Uterus (tissue), 4 donors: Measurements from ENCODE around the gene TPST2. TPM values are rescaled to one million over a fixed set of nuclear protein-coding genes. Genes with fewer than 3 reads are reported as not detected.

Experiments
- DNase-seq, 2 donors: peaks; one replicate each; pipeline ENCODE4 v3.0.0-alpha.2; 2019 to 2020
- H3K27ac ChIP-seq, 2 donors: fragments of 200-600 bp; sonication (generic); 1 replicate in 1 of 2; 2 replicates in 1 of 2; pipeline ENCODE4 v1.5.1; 2016 to 2018
- H3K27me3 ChIP-seq, 2 donors: fragments of 200-600 bp; sonication (generic); one replicate each; pipeline ENCODE4 v1.5.1; 2018 to 2019; ENCODE audit warnings: control low read depth in 1 of 2
- H3K36me3 ChIP-seq, 2 donors: fragments of 200-600 bp; sonication (generic); one replicate each; pipeline ENCODE4 v1.5.1; 2019; ENCODE audit warnings: control low read depth in 1 of 2
- H3K4me1 ChIP-seq, 2 donors: fragments of 200-600 bp; sonication (generic); one replicate each; pipeline ENCODE4 v1.5.1; 2018 to 2019; ENCODE audit warnings: control low read depth in 1 of 2
- H3K4me3 ChIP-seq, 2 donors: fragments of 200-600 bp; sonication (generic); 1 replicate in 1 of 2; 2 replicates in 1 of 2; pipeline ENCODE4 v1.5.1; 2018 to 2019; ENCODE audit warnings: mild to moderate bottlenecking in 1 of 2
- H3K9me3 ChIP-seq, 2 donors: fragments of 200-600 bp; sonication (generic); one replicate each; pipeline ENCODE4 v1.5.1; 2019; ENCODE audit warnings: control low read depth in 1 of 2
- CTCF ChIP-seq, 4 experiments: fragments of 200-600 bp in 2 of 4; fragments of 450-650 bp in 2 of 4; sonication (generic) in 2 of 4; IDR thresholded peaks; one replicate each; pipeline ENCODE4 v1.5.1; 2016 to 2019; ENCODE audit warnings: antibody characterized with exemption in 4 of 4, mild to moderate bottlenecking in 2 of 4, moderate library complexity in 1 of 4
- POLR2A ChIP-seq, 2 donors: fragments of 450-650 bp; IDR thresholded peaks; one replicate each; pipeline ENCODE4 v1.6.1; 2016; ENCODE audit warnings: antibody characterized with exemption in 2 of 2, mild to moderate bottlenecking in 1 of 2, moderate library complexity in 1 of 2
- intact Hi-C: fragments of 100-400 bp; cut with DNase I; formaldehyde crosslinking; loops from one replicate; pipeline ENCODE4 v1.15.1; 2023; ENCODE audit warnings: low total_unique reads
- total RNA-seq, 4 donors: library from RNA; depleted of rRNA in 3 of 4; stranded (reverse); fragments of >200 nt in 3 of 4; gene quantifications; one replicate each; pipeline versions ENCODE4 v1.1.0 to v1.2.4, GENCODE V29; 2014 to 2023
- donor health status: DM: yes; HTN: yes; CAD: no.

The TPST2 gene
- total RNA-seq, 4 donors from 2014 or later = 32.4 to 71.5 (median 43.8) TPM

GRCh38 chr22:26556904-26557303 lies 33.0 kb downstream of the TPST2 start:
- no peak for DNase-seq
- H3K4me3 ChIP-seq = no peak overlapping the region
- no peaks in the 10 kb centered on the region for H3K4me1 ChIP-seq
- H3K36me3 ChIP-seq = no peaks in the 10 kb centered on the region
- intact Hi-C loops = no loop called here
- no peak overlapping the region for H3K27ac ChIP-seq
- H3K9me3 ChIP-seq = no peaks in the 10 kb centered on the region
- TF ChIP-seq CTCF (IDR thresholded peaks at IDR 0.05) (no peak), POLR2A (IDR thresholded peaks at IDR 0.05) (no peak)
- no peaks in the 10 kb centered on the region for H3K27me3 ChIP-seq

GRCh38 chr22:26555478-26555877 lies 34.5 kb downstream of the TPST2 start:
- TF ChIP-seq POLR2A (IDR thresholded peaks at IDR 0.05) = no peak
- no peak for TF ChIP-seq CTCF (IDR thresholded peaks at IDR 0.05)
- Histone ChIP-seq H3K4me3 (no peak overlapping the region), H3K27me3 (no peaks in the 10 kb centered on the region), H3K9me3 (no peaks in the 10 kb centered on the region), H3K27ac (no peak overlapping the region), H3K4me1 (no peaks in the 10 kb centered on the region), H3K36me3 (no peaks in the 10 kb centered on the region)
- no peak for DNase-seq
- intact Hi-C loops = no loop called here

DNA sequence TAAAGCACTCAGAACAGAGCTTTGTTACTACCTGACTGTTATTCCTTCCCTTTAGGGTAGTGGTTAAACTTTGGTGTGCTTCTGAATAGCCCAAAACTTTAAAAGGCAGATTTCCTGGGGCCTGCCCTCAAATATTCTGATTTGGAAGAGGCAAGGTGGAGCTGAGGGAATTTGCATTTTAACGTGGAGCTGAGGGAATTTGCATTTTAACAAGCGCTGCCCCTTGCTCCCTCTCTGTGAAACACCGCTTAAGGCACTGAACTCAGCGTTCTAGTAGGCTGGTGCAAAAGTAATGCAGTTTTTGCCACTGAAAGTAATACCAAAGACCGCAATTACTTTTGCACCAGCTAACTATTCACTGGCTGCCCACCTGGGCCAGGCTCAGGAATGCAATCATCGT lies 35.0 kb downstream of the TPST2 start:
- TF ChIP-seq POLR2A (IDR thresholded peaks at IDR 0.05) (no peak), CTCF (IDR thresholded peaks at IDR 0.05) (no peak)
- H3K36me3 ChIP-seq = no peaks in the 10 kb centered on the region
- H3K27me3 ChIP-seq = no peaks in the 10 kb centered on the region
- intact Hi-C loops = no loop called here
- H3K9me3 ChIP-seq = no peaks in the 10 kb centered on the region
- H3K4me1 ChIP-seq = no peaks in the 10 kb centered on the region
- no peak overlapping the region for H3K4me3 ChIP-seq
- DNase-seq = no peak
- no peak overlapping the region for H3K27ac ChIP-seq

GRCh38 chr22:26553056-26553752 lies 36.7 kb downstream of the TPST2 start:
- no peak overlapping the region for H3K27ac ChIP-seq

GRCh38 chr22:26552466-26552865 lies 37.5 kb downstream of the TPST2 start:
- H3K4me1 ChIP-seq = no peaks in the 10 kb centered on the region
- H3K4me3 ChIP-seq = no peak overlapping the region
- H3K27ac ChIP-seq = no peak overlapping the region
- no peaks in the 10 kb centered on the region for H3K27me3 ChIP-seq
- H3K36me3 ChIP-seq = no peaks in the 10 kb centered on the region
- intact Hi-C loops = no loop called here
- no peak for DNase-seq
- no peak for TF ChIP-seq CTCF (IDR thresholded peaks at IDR 0.05)
- TF ChIP-seq POLR2A (IDR thresholded peaks at IDR 0.05) = no peak
- H3K9me3 ChIP-seq = no peaks in the 10 kb centered on the region

More at GRCh38 chr22:26553056-26553752, 36.7 kb downstream of the TPST2 start:
- no peak overlapping the region for H3K4me3 ChIP-seq
- no peaks in the 10 kb centered on the region for H3K36me3 ChIP-seq
- no peak for TF ChIP-seq CTCF (IDR thresholded peaks at IDR 0.05)
- no peaks in the 10 kb centered on the region for H3K27me3 ChIP-seq
- DNase-seq = no peak
- H3K9me3 ChIP-seq = no peaks in the 10 kb centered on the region
- H3K4me1 ChIP-seq = no peaks in the 10 kb centered on the region
- intact Hi-C loops = no loop called here
